ENCODE measurements around the gene BRD7.

Gene BRD7

GRCh38 chr16:50281391-50282009 is 87.3 kb downstream of the BRD7 start:
- H3K79me2 ChIP-seq (ENCODE audit: insufficient read depth, low read length), result 0 out of 2 replicates have a peak, but pooled peaks cover 10% of the 10 kb centered on the region
- peaks cover 13% of the 10 kb centered on the region; the same call in 1 of the 2 replicates for H3F3A ChIP-seq (ENCODE audit: insufficient read depth)
- no peak overlapping the region for H3K4me3 ChIP-seq (ENCODE audit: insufficient read depth, low read length, poor library complexity, severe bottlenecking)
- peak overlapping the region; percentile 43 for H3K27ac ChIP-seq (ENCODE audit: low read depth, low read length)
- no peaks in the 10 kb centered on the region for H3K9me2 ChIP-seq (replicated peaks; ENCODE audit: insufficient read depth, low read length)
- no peaks in the 10 kb centered on the region; the same call in 1 of the 2 replicates for H4K20me1 ChIP-seq (ENCODE audit: low read depth, low read length)
- no peak overlapping the region for H2AFZ ChIP-seq (ENCODE audit: low read depth, low read length, severe bottlenecking)
- TF ChIP-seq EZH2phosphoT487 (conservative IDR thresholded peaks at IDR 0.05; ENCODE audit: low read length), result no peak
- no peak for TF ChIP-seq CTCF (IDR thresholded peaks at IDR 0.05; ENCODE audit: insufficient read depth, low read length, poor library complexity, severe bottlenecking)
- H3K27me3 ChIP-seq (ENCODE audit: low read length), result no peaks in the 10 kb centered on the region
- H3K9me3 ChIP-seq (ENCODE audit: insufficient read depth, low read length), result no peaks in the 10 kb centered on the region
- peak overlapping the region; percentile 46 for H3K4me2 ChIP-seq (ENCODE audit: low read depth, low read length, poor library complexity, severe bottlenecking)
- H3K9ac ChIP-seq (ENCODE audit: low read length), result peak overlapping the region; percentile 12; the same call in 1 of the 2 replicates
- H3K36me3 ChIP-seq (ENCODE audit: low read length), result no peaks in the 10 kb centered on the region

GRCh38 chr16:50280932-50281331 is 87.9 kb downstream of the BRD7 start:
- TF ChIP-seq CTCF (IDR thresholded peaks at IDR 0.05; ENCODE audit: insufficient read depth, low read length, poor library complexity, severe bottlenecking), result no peak
- TF ChIP-seq EZH2phosphoT487 (conservative IDR thresholded peaks at IDR 0.05; ENCODE audit: low read length), result no peak
- H3K9me2 ChIP-seq (replicated peaks; ENCODE audit: insufficient read depth, low read length), result no peaks in the 10 kb centered on the region
- no peak overlapping the region for H2AFZ ChIP-seq (ENCODE audit: low read depth, low read length, severe bottlenecking)
- H3K27me3 ChIP-seq (ENCODE audit: low read length), result no peaks in the 10 kb centered on the region
- no peaks in the 10 kb centered on the region for H3K9me3 ChIP-seq (ENCODE audit: insufficient read depth, low read length)
- no peaks in the 10 kb centered on the region; the same call in 1 of the 2 replicates for H4K20me1 ChIP-seq (ENCODE audit: low read depth, low read length)
- H3K79me2 ChIP-seq (ENCODE audit: insufficient read depth, low read length), result 0 out of 2 replicates have a peak, but pooled peaks cover 9% of the 10 kb centered on the region
- H3K4me3 ChIP-seq (ENCODE audit: insufficient read depth, low read length, poor library complexity, severe bottlenecking), result no peak overlapping the region
- peaks cover 18% of the 10 kb centered on the region; the same call in 1 of the 2 replicates for H3F3A ChIP-seq (ENCODE audit: insufficient read depth)
- no peak overlapping the region for H3K27ac ChIP-seq (ENCODE audit: low read depth, low read length)
- H3K36me3 ChIP-seq (ENCODE audit: low read length), result no peaks in the 10 kb centered on the region
- no peak overlapping the region for H3K9ac ChIP-seq (ENCODE audit: low read length)
- H3K4me2 ChIP-seq (ENCODE audit: low read depth, low read length, poor library complexity, severe bottlenecking), result no peak overlapping the region

- Histone ChIP-seq H2AFZ (ENCODE audit: low read depth, low read length, severe bottlenecking) (no peak overlapping the region), H3F3A (ENCODE audit: insufficient read depth) (peaks cover 18% of the 10 kb centered on the region; the same call in 1 of the 2 replicates)
Observed at GRCh38 chr16:50279504-50279865, 89.3 kb downstream of the BRD7 start.

More at GRCh38 chr16:50279504-50279865, 89.3 kb downstream of the BRD7 start:
- Histone ChIP-seq H3K27me3 (ENCODE audit: low read length) (no peaks in the 10 kb centered on the region), H3K79me2 (ENCODE audit: insufficient read depth, low read length) (0 out of 2 replicates have a peak, but pooled peaks cover 3% of the 10 kb centered on the region), H3K9me2 (replicated peaks; ENCODE audit: insufficient read depth, low read length) (no peaks in the 10 kb centered on the region), H3K9me3 (ENCODE audit: insufficient read depth, low read length) (no peaks in the 10 kb centered on the region), H3K27ac (ENCODE audit: low read depth, low read length) (no peak overlapping the region), H3K4me3 (ENCODE audit: insufficient read depth, low read length, poor library complexity, severe bottlenecking) (no peak overlapping the region), H3K9ac (ENCODE audit: low read length) (no peak overlapping the region), H4K20me1 (ENCODE audit: low read depth, low read length) (no peaks in the 10 kb centered on the region; the same call in 1 of the 2 replicates), H3K4me2 (ENCODE audit: low read depth, low read length, poor library complexity, severe bottlenecking) (no peak overlapping the region), H3K36me3 (ENCODE audit: low read length) (no peaks in the 10 kb centered on the region)
- TF ChIP-seq CTCF (IDR thresholded peaks at IDR 0.05; ENCODE audit: insufficient read depth, low read length, poor library complexity, severe bottlenecking) (no peak), EZH2phosphoT487 (conservative IDR thresholded peaks at IDR 0.05; ENCODE audit: low read length) (no peak)
